ENCODE data around the gene RGS10.

Gene RGS10

DNA sequence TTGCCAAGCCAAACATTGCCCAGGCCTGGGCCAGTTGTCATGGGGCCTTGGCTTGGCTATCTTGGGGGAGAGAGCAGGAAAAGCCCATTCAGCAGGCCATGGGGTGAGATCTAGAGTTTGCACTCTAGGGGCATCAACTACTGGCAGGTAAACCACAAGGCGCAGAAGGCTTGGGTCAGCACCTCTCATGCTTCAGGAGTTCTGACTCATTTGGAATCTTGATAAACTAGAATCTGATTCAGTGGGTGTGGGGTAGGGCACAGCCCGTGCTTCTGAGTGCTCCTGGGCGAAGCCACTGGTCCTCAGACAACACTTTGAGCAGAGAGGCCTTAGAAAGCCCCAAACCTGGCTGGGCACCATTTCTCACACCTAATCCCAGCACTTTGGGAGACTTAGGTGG, 81.1 kb downstream of the RGS10 start:
- no peak for DNase-seq (ENCODE audit: low read depth)
- TF ChIP-seq CTCF (IDR thresholded peaks at IDR 0.05; ENCODE audit: control insufficient read depth, insufficient read depth, low read depth, low read length, missing control alignments), result no peak
- no peak overlapping the region for H3K4me3 ChIP-seq (ENCODE audit: control insufficient read depth, low read depth, low read length)

- H3K4me3 ChIP-seq (ENCODE audit: control insufficient read depth, low read depth, low read length), result no peak overlapping the region
- no peak for TF ChIP-seq CTCF (IDR thresholded peaks at IDR 0.05; ENCODE audit: control insufficient read depth, insufficient read depth, low read depth, low read length, missing control alignments)
- DNase-seq (ENCODE audit: low read depth), result no peak
Observed at GRCh38 chr10:119460369-119461195, 81.9 kb downstream of the RGS10 start.

DNA sequence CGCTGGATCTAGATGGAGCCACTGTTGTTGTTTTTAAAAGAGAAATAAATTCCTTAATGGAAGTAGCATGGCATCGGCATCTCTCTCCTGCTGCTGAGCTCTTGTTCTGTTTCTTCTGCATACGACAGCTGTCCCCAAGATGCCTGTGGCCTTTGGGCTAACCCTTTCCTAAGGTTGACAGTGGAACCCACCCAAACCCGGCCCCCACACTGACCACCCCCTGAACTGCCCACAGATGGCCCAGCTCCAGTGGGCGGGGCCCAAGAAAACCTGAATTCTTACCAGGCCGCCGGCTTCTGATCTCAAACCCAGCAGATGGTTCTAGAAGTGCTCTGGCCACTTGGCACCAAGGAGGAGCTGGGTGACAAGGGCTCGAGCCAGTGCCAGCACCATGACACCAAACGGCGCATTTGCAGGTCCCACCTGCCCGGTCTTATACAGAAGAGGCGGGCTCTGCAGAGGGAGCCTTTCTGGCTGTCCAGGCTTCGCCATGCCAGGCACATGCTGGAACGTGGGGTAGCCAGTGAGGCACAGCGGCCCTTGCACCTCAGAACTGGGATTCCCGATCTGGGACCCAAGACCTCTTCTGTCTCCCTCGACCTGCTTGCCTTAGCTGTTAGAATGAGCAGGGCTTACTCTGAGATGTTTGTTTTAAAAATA, 82.7 kb downstream of the RGS10 start:
- H3K4me3 ChIP-seq (ENCODE audit: control insufficient read depth, low read depth, low read length), result no peak overlapping the region
- no peak for DNase-seq (ENCODE audit: low read depth)
- TF ChIP-seq CTCF (IDR thresholded peaks at IDR 0.05; ENCODE audit: control insufficient read depth, insufficient read depth, low read depth, low read length, missing control alignments), result no peak

GRCh38 chr10:119457966-119458766, 84.4 kb downstream of the RGS10 start:
- no peak overlapping the region for H3K4me3 ChIP-seq (ENCODE audit: control insufficient read depth, low read depth, low read length)
- DNase-seq (ENCODE audit: low read depth), result no peak
- no peak for TF ChIP-seq CTCF (IDR thresholded peaks at IDR 0.05; ENCODE audit: control insufficient read depth, insufficient read depth, low read depth, low read length, missing control alignments)

DNA sequence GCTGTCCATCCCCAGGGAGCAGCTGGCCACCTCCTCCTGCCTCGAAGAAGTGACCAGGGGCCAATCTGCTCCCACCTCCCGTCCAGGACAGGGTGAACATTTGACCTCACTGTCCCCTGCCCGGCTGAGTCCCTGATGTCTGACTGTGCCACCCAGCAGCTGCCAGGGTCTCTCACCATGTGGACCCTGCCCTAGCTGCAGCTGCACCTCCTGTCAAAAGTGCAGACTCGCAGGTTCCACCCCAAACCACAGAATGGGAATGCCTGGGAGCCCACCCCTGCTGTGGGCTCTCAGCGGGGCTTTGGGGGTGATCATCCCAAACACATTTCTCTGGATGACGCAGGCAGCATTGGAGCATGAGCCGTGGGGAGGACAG, 86.1 kb downstream of the RGS10 start:
- DNase-seq (ENCODE audit: low read depth), result no peak
- H3K4me3 ChIP-seq (ENCODE audit: control insufficient read depth, low read depth, low read length), result no peak overlapping the region
- no peak for TF ChIP-seq CTCF (IDR thresholded peaks at IDR 0.05; ENCODE audit: control insufficient read depth, insufficient read depth, low read depth, low read length, missing control alignments)

DNA sequence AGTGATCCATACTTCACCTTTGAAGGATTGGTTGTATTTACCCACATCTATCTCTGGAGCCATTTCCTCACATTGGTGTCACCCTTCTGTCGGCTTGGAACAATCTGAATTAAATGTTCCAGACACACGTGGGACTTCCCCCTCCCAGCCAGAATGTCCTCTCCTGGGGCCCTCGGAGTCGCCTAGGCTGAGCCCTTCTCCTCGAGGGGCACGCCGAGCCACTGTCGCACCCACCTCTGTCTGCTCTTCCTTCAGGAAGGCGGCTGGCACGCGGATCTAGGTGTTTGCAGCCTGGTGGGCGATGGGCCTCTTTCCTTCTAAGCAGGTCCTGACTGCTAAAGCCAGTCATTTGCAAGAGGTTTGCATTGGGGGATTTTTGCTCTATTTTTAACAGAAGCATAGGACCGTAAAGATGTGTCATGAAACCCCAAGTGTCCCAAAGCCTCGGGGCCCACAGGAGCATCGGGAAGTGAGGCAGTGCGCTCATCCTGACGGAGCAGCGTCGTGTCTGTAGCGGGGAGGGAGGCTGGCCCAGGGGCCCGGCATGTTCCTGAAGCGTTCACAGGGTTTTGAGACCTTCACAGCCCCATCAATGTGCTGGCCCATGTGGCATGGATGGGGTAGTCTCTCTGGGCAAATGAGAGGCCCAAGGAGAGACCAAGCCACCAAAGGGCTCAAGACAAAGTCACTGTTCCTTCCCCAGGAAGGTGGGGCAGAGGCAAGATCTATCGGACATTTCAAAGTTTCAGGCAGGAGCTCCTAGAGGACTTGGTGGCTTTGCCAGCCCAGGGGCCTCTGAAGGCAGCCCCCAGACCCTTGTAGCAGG, 86.7 kb downstream of the RGS10 start:
- DNase-seq (ENCODE audit: low read depth), result no peak
- no peak overlapping the region for H3K4me3 ChIP-seq (ENCODE audit: control insufficient read depth, low read depth, low read length)

More for the DNA sequence above, 86.7 kb downstream of the RGS10 start:
- no peak for TF ChIP-seq CTCF (IDR thresholded peaks at IDR 0.05; ENCODE audit: control insufficient read depth, insufficient read depth, low read depth, low read length, missing control alignments)

Data from AG09309 (cell line).